DMS53 treated with DMSO at 0.1 percent for 48 hours (cell line): ENCODE results near the gene MARCHF10.

Experiments used
- DNase-seq: peaks from one replicate; lab custom pipeline; 2025; ENCODE audit not compliant: unreplicated experiment; lab: John Stamatoyannopoulos, UW

Gene MARCHF10

DNA sequence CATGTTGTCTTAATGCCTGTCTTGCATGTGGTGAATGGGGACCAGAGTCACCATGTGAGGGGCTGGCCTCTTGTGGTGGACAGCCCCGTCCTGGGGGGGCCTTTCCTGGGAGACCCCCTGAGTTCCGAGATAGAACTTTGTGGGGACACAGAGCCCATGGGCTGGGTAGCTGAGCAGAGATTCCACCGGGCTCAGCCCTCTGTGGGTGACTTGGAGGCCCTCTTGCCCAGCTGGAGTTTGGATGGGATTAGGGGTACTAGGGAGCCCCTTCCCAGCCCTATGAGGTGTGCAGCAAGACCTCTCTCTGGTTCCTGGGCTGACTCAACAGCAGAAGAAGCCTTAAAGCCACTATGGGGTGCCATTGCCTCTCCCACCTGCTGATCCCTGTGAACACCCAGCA is 142.5 kb downstream of the MARCHF10 start:
- no peak for DNase-seq

DNA sequence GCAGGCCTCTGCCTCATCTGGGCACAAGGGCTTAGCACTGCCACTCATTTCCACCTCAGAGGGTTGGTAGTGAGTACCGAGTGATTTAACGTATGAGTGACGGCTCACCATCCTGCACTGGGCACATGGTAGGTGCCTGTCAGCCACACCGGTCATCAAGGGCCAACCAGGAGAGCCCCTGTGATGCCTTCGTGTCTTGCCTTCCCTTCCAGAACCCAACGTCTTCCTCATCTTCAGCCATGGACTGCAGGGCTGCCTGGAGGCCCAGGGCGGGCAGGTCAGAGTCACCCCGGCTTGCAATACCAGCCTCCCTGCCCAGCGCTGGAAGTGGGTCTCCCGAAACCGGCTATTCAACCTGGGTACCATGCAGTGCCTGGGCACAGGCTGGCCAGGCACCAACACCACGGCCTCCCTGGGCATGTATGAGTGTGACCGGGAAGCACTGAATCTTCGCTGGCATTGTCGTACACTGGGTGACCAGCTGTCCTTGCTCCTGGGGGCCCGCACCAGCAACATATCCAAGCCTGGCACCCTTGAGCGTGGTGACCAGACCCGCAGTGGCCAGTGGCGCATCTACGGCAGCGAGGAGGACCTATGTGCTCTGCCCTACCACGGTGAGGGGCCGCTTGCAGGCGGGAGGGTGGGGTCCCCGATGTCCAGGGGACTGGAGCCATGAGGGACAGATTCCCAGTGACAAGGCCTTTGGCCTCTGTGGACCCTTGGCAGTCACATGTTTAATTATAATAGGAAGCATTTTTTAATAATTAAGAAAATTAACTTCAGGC is 143.6 kb downstream of the MARCHF10 start:
- no peak for DNase-seq

GRCh38 chr17:62663304-62663703 is 144.8 kb downstream of the MARCHF10 start:
- no peak for DNase-seq

GRCh38 chr17:62662855-62663254 is 145.3 kb downstream of the MARCHF10 start:
- DNase-seq = no peak

DNA sequence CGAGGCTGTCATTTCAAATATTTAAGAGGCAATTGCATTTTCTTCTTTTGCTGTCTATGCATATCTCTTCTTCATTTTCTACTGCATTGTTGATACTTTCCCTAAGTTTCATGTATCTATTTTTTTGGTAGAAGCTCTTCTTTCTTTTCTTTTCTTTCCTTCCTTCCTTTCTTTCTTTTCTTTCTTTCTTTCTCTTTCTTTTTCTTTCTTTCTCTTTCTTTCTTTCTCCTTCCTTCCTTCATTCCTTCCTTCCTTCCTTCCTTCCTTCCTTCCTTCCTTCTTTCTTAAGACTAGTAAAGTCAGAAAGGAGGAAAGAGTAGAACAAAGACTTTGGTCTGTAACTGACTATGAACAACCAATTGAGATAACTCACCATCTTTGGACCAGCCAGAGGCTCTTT is 146.8 kb downstream of the MARCHF10 start:
- no peak for DNase-seq

DNA sequence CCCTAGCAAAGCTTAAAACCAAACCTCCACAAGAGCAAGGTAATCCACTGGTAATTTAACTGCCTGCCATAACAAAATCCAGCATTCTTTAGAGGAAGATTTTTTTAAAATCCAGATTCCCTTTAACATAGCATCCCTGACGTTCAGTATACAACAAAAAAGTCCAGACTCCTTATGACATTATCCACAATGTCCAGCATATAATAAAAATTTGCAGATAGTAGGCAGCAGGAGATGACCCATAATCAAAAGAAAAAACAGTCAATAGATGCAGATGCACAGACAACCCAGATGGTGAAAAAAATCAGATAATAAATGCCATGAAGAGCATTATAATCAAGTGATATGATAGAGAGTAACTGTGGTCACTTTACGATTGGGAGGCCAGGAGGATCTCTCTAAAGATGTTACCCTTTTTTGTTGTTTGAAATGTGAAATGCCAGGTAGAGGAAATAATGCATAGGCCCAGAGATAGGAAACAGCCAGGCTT is 147.4 kb downstream of the MARCHF10 start:
- DNase-seq = no peak

- DNase-seq = no peak
These were observed 149.8 kb downstream of the MARCHF10 start for GRCh38 chr17:62658136-62658920.

GRCh38 chr17:62657690-62658089 is 150.4 kb downstream of the MARCHF10 start:
- DNase-seq = no peak

- DNase-seq = no peak
These were observed 150.9 kb downstream of the MARCHF10 start for GRCh38 chr17:62657145-62657665.

- no peak for DNase-seq
These were observed 151.7 kb downstream of the MARCHF10 start for GRCh38 chr17:62656446-62656845.

- DNase-seq = no peak
These were observed 152.5 kb downstream of the MARCHF10 start for GRCh38 chr17:62655656-62656055.

DNA sequence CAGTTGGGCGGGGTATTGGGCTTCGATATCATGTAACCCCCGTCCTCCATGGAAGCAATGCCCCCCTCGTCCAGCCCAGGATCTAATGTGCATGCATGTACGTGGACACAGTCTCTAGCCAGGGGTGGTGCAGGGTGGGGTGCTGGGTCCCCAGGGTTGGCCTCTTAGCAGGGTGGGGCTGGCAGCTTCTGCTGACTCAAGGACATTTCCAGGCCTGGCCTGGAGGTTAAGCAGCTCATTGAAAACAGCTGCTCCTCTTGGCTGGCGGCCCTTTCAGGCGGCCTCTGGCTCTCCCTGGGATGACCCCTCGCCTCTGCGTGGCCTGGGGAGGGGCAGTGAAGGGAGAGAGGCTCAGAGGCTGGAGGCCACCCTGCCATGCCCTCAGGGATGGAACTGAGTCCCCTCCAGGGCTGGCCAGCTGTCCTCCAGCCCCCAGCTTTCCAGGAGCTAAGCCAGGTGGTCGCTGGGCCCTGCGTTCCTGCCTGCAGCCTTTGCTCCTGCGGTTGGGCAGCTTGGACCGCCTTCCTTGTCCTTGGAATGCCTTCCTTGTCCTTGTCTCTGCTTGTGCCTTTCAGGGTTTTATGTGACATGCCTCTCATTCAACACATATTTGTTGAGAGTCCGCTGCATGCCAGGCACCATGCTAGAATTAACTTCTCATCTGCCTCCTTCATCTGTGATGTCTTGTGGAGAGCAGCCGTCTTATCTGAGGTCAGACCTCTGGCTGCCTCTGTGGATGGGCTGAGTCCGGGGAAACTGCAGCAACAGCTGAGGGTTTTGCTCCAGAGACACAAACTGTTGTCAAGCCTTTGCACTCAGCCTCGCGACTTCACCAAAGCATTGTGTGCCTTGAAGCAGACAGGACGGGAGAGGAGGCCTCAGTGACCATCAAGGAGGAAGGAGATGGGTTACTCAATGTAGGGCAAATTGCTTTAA is 154.0 kb downstream of the MARCHF10 start:
- no peak for DNase-seq

GRCh38 chr17:62653002-62653825 is 154.9 kb downstream of the MARCHF10 start:
- peak; percentile 22 for DNase-seq

DNA sequence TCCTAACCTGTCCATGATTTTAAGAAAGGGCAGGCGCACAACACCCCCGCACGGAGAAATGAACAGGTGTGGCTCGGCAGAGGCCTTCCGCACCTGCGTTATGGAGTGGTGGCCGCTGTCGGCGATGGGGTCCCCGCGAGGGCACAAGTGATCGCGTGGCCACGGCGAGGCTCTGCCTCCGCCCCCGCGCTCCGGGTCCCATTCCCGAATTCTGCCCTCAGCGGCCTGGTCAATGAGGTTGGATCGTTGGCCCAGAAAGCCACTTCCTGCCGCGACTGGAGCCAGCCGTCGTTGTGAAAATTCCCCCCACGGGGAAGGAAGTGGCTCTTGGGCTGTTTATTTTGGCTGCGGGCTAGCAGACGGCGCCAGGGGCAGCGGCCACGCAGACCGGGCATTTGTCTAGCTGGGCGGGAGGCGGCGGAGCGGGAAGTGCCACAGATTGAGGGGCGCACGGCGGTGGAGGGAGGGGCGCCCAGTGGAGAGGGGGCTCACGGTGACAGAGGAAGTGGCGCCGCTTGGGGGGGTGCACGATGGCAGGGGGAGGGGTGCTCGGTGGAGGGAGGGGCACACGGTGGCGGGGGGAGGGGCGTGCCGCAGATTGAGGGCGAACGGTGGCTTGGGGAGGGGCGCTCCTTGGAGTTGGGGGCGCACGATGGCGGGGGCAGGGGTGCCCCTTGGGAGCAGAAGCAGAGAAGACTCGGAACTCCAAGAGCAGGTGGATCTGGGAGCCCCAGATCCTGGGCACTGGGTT is 155.7 kb downstream of the MARCHF10 start:
- DNase-seq = peak; percentile 25
